K562 (cell line): Measurements from ENCODE around the gene PI4KA. TPM values are rescaled to one million over a fixed set of nuclear protein-coding genes. Genes with fewer than 3 reads are reported as not detected.
A peak's percentile ranks its signal among the peaks of the same experiment; 100 is the strongest.
"Not testable (repeated sequence)": the region's sequence is repeated elsewhere in the genome, so short reads cannot be mapped to it uniquely, and the experiment has no call there.

Experiments
- ATAC-seq: fragments of 200-7000 bp; cut with Tn5 transposase; 3 replicates; pipeline ENCODE4 v1.9.1; 2020; ENCODE audit warnings: moderate library complexity
- BruUV-seq: library from RNA; stranded (reverse); fragments of 400-500 nt; replicated peaks from 2 replicates; lab custom pipeline; 2021; lab: Mats Ljungman, UMichigan
- CTCF ChIA-PET: fragments of 300-600 bp; formaldehyde crosslinking; extraction: SDS; loops from one replicate; lab custom pipeline; 2021; ENCODE audit warnings: low intra/inter-chr PET ratio; lab: Yijun Ruan, JAX
- POLR2A ChIA-PET: fragments of 300-600, 350-650 bp; sonication (Branson Sonifier 250); formaldehyde crosslinking; extraction: SDS; loops from one replicate; lab custom pipeline; 2021; ENCODE audit warnings: antibody characterized with exemption, inconsistent platforms; lab: Yijun Ruan, JAX
- DNase-seq, 4 experiments: peaks; one replicate each; pipeline versions ENCODE4 v3.0.0 to v3.0.0-alpha.2; 2011 to 2018; ENCODE audit warnings: low spot score in 3 of 4, mixed read lengths in 3 of 4; ENCODE audit errors: extremely low read depth in 1 of 4
- FAIRE-seq: peaks from 2 replicates; lab custom pipeline; 2011; peaks lifted over from hg19 to GRCh38; lab: Jason Lieb, UNC
- H2AFZ ChIP-seq: 2 replicates; pipeline ENCODE4 v1.6.0; 2011; ENCODE audit warnings: low read depth, low read length, control low read depth, inconsistent platforms
- H3K27ac ChIP-seq: fragments of 200-600 bp; 3 replicates; pipeline ENCODE4 v1.8.0; 2011; ENCODE audit warnings: low read depth, mild to moderate bottlenecking, control low read depth, inconsistent platforms, low read length, moderate library complexity, mixed read lengths; ENCODE audit errors: extremely low read depth
- H3K27me3 ChIP-seq, 2 experiments: fragments of 300-600 bp in 1 of 2; 2 replicates in 1 of 2; 3 replicates in 1 of 2; pipeline versions ENCODE4 v1.6.0 to v1.8.0; 2011; ENCODE audit warnings: inconsistent platforms in 2 of 2, low read length in 2 of 2, mild to moderate bottlenecking in 1 of 2, mixed read lengths in 1 of 2, moderate library complexity in 1 of 2; ENCODE audit not compliant: control insufficient read depth in 2 of 2, insufficient read depth in 2 of 2
- H3K36me3 ChIP-seq: fragments of 300-600 bp; 3 replicates; pipeline ENCODE4 v1.8.0; 2011; ENCODE audit warnings: mild to moderate bottlenecking, low read length, inconsistent platforms; ENCODE audit not compliant: control insufficient read depth, insufficient read depth
- H3K4me1 ChIP-seq, 2 experiments: fragments of 200-600 bp in 1 of 2; replicated peaks in 1 of 2; 2 replicates in 1 of 2; 3 replicates in 1 of 2; pipeline versions ENCODE4 v1.5.1 to v1.8.0; 2011; ENCODE audit warnings: inconsistent platforms in 2 of 2, low read length in 2 of 2, mild to moderate bottlenecking in 1 of 2, mixed read lengths in 1 of 2, moderate library complexity in 1 of 2; ENCODE audit not compliant: control insufficient read depth in 2 of 2, insufficient read depth in 2 of 2
- H3K4me2 ChIP-seq: 2 replicates; pipeline ENCODE4 v1.6.1; 2011; ENCODE audit warnings: low read length, control low read depth, inconsistent platforms, mixed read lengths; ENCODE audit not compliant: insufficient read depth
- H3K4me3 ChIP-seq: fragments of 200-600 bp; sonication (generic), shearing (Covaris generic); 2 replicates; pipeline ENCODE4 v1.5.1; 2016; ENCODE audit warnings: control low read depth, inconsistent platforms
- H3K79me2 ChIP-seq: fragments of 200-600 bp; 3 replicates; pipeline ENCODE4 v1.8.0; 2011; ENCODE audit warnings: low read length, inconsistent platforms; ENCODE audit not compliant: control insufficient read depth, insufficient read depth
- H3K9ac ChIP-seq, 2 experiments: 2 replicates each; pipeline versions ENCODE4 v1.6.0 to v1.6.1; 2011; ENCODE audit warnings: low read depth in 2 of 2, low read length in 2 of 2, control low read depth in 1 of 2, inconsistent platforms in 1 of 2, mild to moderate bottlenecking in 1 of 2, mixed read lengths in 1 of 2; ENCODE audit not compliant: insufficient read depth in 1 of 2
- H3K9me1 ChIP-seq: one replicate; pipeline ENCODE4 v1.6.0; 2011; ENCODE audit warnings: inconsistent platforms, mild to moderate bottlenecking, low read length, moderate library complexity; ENCODE audit not compliant: control insufficient read depth, insufficient read depth
- H3K9me3 ChIP-seq: replicated peaks from 2 replicates; pipeline ENCODE4 v1.5.1; 2011; ENCODE audit warnings: low read depth, low read length, inconsistent platforms; ENCODE audit not compliant: control insufficient read depth, insufficient read depth
- H4K20me1 ChIP-seq: replicated peaks from 2 replicates; pipeline ENCODE4 v1.6.1; 2011; ENCODE audit warnings: low read length, inconsistent platforms, mixed read lengths; ENCODE audit not compliant: control insufficient read depth, insufficient read depth
- CTBP1 ChIP-seq: fragments of 450-650 bp; IDR thresholded peaks from 2 replicates; pipeline ENCODE4 v1.6.1; 2016; ENCODE audit warnings: borderline replicate concordance
- ZNF134 ChIP-seq: fragments of 250-450 bp; sonication (Bioruptor Pico); conservative IDR thresholded peaks from 2 replicates; pipeline ENCODE4 v1.4.0; 2020
- WGBS: fragments of 100-300 bp; shearing (Covaris generic); methylation state at CpG from one replicate; pipeline ENCODE4 v1.1.6; 2016; ENCODE audit warnings: low coverage, mixed read lengths; ENCODE audit not compliant: insufficient coverage; ENCODE audit errors: missing lambda C conversion rate; 5-methylcytosine and 5-hydroxymethylcytosine counted together
- in situ Hi-C: fragments of 300-500 bp; cut with MboI; formaldehyde crosslinking; loops from 4 replicates; pipeline ENCODE4 v1.15.0; 2018; ENCODE audit warnings: inconsistent platforms, mixed read lengths
- intact Hi-C: fragments of 100-400 bp; cut with micrococcal nuclease; formaldehyde crosslinking; loops from 2 replicates; pipeline ENCODE4 v1.14.2; 2022
- polyA plus RNA-seq, 8 experiments: library from polyadenylated mRNA; depleted of rRNA in 4 of 8; stranded (reverse) in 5 of 8; unstranded in 3 of 8; fragments of >200 nt; fragmentation: Nextera tagmentation in 2 of 8; fragmentation: Illumina TruSeq in 1 of 8; extraction: Ambion mirVana in 2 of 8; extraction: Trizol in 1 of 8; gene quantifications; 2 replicates each; pipeline versions ENCODE4 v1.2.1 to v1.2.3, GENCODE V29; 2011 to 2014; ENCODE audit warnings: inconsistent platforms in 1 of 8, missing spikeins in 1 of 8
- total RNA-seq, 7 experiments: library from RNA; depleted of rRNA in 6 of 7; stranded (reverse); fragments of >200 nt in 6 of 7; fragmentation: Illumina TruSeq in 2 of 7; extraction: Trizol in 2 of 7; gene quantifications; 2 replicates each; pipeline versions ENCODE4 v1.2.1 to v1.2.3, GENCODE V29; 2011 to 2021; ENCODE audit warnings: low replicate concordance in 1 of 7

PI4KA gene
- total and polyA plus RNA-seq, 9 of the 15 experiments (the other 6 are each of a cell fraction or from before 2014, with no cell fraction given) = 7.3 to 187 (median 84.7) TPM

- peak; percentile 81 for TF ChIP-seq ZNF134 (CRISPR knock-in tag)
- TF ChIP-seq CTBP1 = 0 out of 2 replicates have a peak, but pooled peaks have one; percentile 33
- H3K27me3 ChIP-seq = peaks cover 8 to 19% of the 10 kb centered on the region in 2 experiments; a peak in 4 of 5 replicates
- H3K79me2 ChIP-seq, H2AFZ ChIP-seq, ATAC-seq, H3K4me2 ChIP-seq, H3K4me3 ChIP-seq, DNase-seq, FAIRE-seq, POLR2A ChIA-PET, BruUV-seq, H3K9me3 ChIP-seq, H3K9ac ChIP-seq, intact Hi-C loops, H3K27ac ChIP-seq, H3K9me1 ChIP-seq, H3K36me3 ChIP-seq, CTCF ChIA-PET, H4K20me1 ChIP-seq: not testable (repeated sequence)
- 21% methylated on average over 12 of the region's 12 CpGs for WGBS
- H3K4me1 ChIP-seq = peaks cover 0 to 15% of the 10 kb centered on the region in 2 experiments; a peak in 1 of 5 replicates
- in situ Hi-C loops = loop anchor here (5.0 to 25.0 kb wide), 3 partner anchors 283 to 1022 kb away; partner anchors contain the start of gene CCDC188
Observed at GRCh38 chr22:20695205-20695604, 163.4 kb downstream of the PI4KA start.

- Histone ChIP-seq H3K4me1 (peaks cover 0 to 15% of the 10 kb centered on the region in 2 experiments; a peak in 1 of 5 replicates), H3K27me3 (peaks cover 7 to 14% of the 10 kb centered on the region in 2 experiments; a peak in 4 of 5 replicates)
- H4K20me1 ChIP-seq, H3K79me2 ChIP-seq, H3K4me2 ChIP-seq, H3K27ac ChIP-seq, H3K9me3 ChIP-seq, FAIRE-seq, H3K9me1 ChIP-seq, intact Hi-C loops, ATAC-seq, BruUV-seq, H3K9ac ChIP-seq, DNase-seq, H2AFZ ChIP-seq, H3K36me3 ChIP-seq, POLR2A ChIA-PET, H3K4me3 ChIP-seq, CTCF ChIA-PET: not testable (repeated sequence)
- 27% methylated on average over 7 of the region's 14 CpGs for WGBS
- in situ Hi-C loops = loop anchor here (5.0 to 25.0 kb wide), 3 partner anchors 282 to 532 kb away; partner anchors contain the start of gene CCDC188
Observed at GRCh38 chr22:20694256-20694655, 164.4 kb downstream of the PI4KA start.
